AG09319 (cell line): ENCODE results near the gene STAU1.
"Not testable (repeated sequence)": the region's sequence is repeated elsewhere in the genome, so short reads cannot be mapped to it uniquely, and the experiment has no call there.

Source experiments
- DNase-seq: peaks from one replicate; pipeline ENCODE4 v3.0.0-alpha.2; 2010; ENCODE audit warnings: low read depth; ENCODE audit errors: extremely low read depth
- CTCF ChIP-seq: IDR thresholded peaks from 2 replicates; pipeline ENCODE4 v1.5.1; 2011; ENCODE audit warnings: low read depth, mild to moderate bottlenecking, inconsistent platforms, low read length, moderate library complexity

STAU1 gene

GRCh38 chr20:49203011-49203410 lies 14.9 kb upstream of the STAU1 start:
- TF ChIP-seq CTCF, result no peak
- no peak for DNase-seq

- TF ChIP-seq CTCF, result no peak
- DNase-seq, result no peak
Observed at GRCh38 chr20:49199729-49200293, 11.7 kb upstream of the STAU1 start.

GRCh38 chr20:49192944-49193518 lies 4.9 kb upstream of the STAU1 start:
- not testable (repeated sequence) for DNase-seq

GRCh38 chr20:49187330-49187850 lies 744 bp downstream of the STAU1 start:
- TF ChIP-seq CTCF, result no peak
- no peak for DNase-seq

- DNase-seq, result no peak
- no peak for TF ChIP-seq CTCF
Observed at GRCh38 chr20:49186535-49187329, 1.4 kb downstream of the STAU1 start.

- no peak for TF ChIP-seq CTCF
- DNase-seq, result no peak
Observed at GRCh38 chr20:49185071-49185761, 2.9 kb downstream of the STAU1 start.

GRCh38 chr20:49184691-49185070 lies 3.5 kb downstream of the STAU1 start:
- no peak for DNase-seq
- TF ChIP-seq CTCF, result no peak

GRCh38 chr20:49184084-49184501 lies 4.0 kb downstream of the STAU1 start:
- DNase-seq, result not testable (repeated sequence)
